Stimulated activated CD4-positive, alpha-beta T cell treated with anti-CD3 and anti-CD28 coated beads, Interleukin-4, amount 100 ng/mL, for 1 hour (primary cell): ENCODE data around the gene PRDM16.

Experiments used
- DNase-seq: peaks from one replicate; pipeline ENCODE4 v3.0.0-alpha.2; 2020

PRDM16 gene

GRCh38 chr1:3391711-3392110 lies 322.7 kb downstream of the PRDM16 start:
- DNase-seq: no peak

GRCh38 chr1:3393024-3393986 lies 324.3 kb downstream of the PRDM16 start:
- no peak for DNase-seq

- no peak for DNase-seq
These were observed 325.3 kb downstream of the PRDM16 start for GRCh38 chr1:3393987-3394920.

- no peak for DNase-seq
These were observed 327.4 kb downstream of the PRDM16 start for GRCh38 chr1:3396411-3396810.

- DNase-seq: no peak
These were observed 328.3 kb downstream of the PRDM16 start for GRCh38 chr1:3397311-3397710.

- DNase-seq: no peak
These were observed 329.6 kb downstream of the PRDM16 start for GRCh38 chr1:3398396-3399140.

GRCh38 chr1:3399732-3400131 lies 330.7 kb downstream of the PRDM16 start:
- no peak for DNase-seq

- no peak for DNase-seq
These were observed 332.7 kb downstream of the PRDM16 start for GRCh38 chr1:3401585-3402257.

- no peak for DNase-seq
These were observed 333.4 kb downstream of the PRDM16 start for GRCh38 chr1:3402258-3403010.

GRCh38 chr1:3403011-3403345 lies 334.0 kb downstream of the PRDM16 start:
- DNase-seq: no peak

- no peak for DNase-seq
These were observed 334.6 kb downstream of the PRDM16 start for GRCh38 chr1:3403388-3404231.

GRCh38 chr1:3404301-3404700 lies 335.3 kb downstream of the PRDM16 start:
- DNase-seq: no peak

GRCh38 chr1:3404801-3405200 lies 335.8 kb downstream of the PRDM16 start:
- DNase-seq: no peak

- no peak for DNase-seq
These were observed 336.5 kb downstream of the PRDM16 start for GRCh38 chr1:3405491-3405890.

- DNase-seq: no peak
These were observed 337.2 kb downstream of the PRDM16 start for GRCh38 chr1:3405974-3406867.

- DNase-seq: no peak
These were observed 338.0 kb downstream of the PRDM16 start for GRCh38 chr1:3407021-3407420.

GRCh38 chr1:3408751-3409266 lies 339.8 kb downstream of the PRDM16 start:
- DNase-seq: no peak

- DNase-seq: no peak
These were observed 340.6 kb downstream of the PRDM16 start for GRCh38 chr1:3409366-3410141.
